ENCODE measurements around the gene RSU1. TPM values are rescaled to one million over a fixed set of nuclear protein-coding genes. Genes with fewer than 3 reads are reported as not detected.

The RSU1 gene
- total RNA-seq, 1 donor from 2014 or later = 46.9 TPM

DNA sequence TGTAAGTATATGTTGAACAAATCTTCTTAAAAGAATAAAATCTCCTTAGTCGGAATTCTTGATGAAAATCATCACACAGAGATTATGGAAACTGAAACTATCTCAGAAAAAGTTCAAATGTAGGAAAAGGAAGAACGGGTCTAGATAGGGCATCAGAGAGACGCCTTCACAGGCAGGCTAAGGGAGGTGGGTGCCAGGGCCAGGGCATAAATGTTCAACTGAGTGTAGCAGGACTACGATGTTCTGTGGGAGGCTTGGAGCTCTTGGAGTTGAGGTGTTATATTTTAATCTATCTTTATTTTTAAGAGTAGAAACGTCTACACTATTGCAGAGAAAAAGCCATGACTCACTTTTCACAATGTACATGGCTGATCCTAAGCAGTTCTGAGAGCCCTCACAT lies 101.2 kb downstream of the RSU1 start:
- no peak for DNase-seq (ENCODE audit: low read depth)
- no peak for TF ChIP-seq CTCF (conservative IDR thresholded peaks at IDR 0.05; ENCODE audit: low read depth, low read length)
- H3K4me3 ChIP-seq (ENCODE audit: low read depth, low read length) = no peak overlapping the region

- no peak for TF ChIP-seq CTCF (conservative IDR thresholded peaks at IDR 0.05; ENCODE audit: low read depth, low read length)
- H3K4me3 ChIP-seq (ENCODE audit: low read depth, low read length) = no peak overlapping the region
- DNase-seq (ENCODE audit: low read depth) = no peak
Measured at GRCh38 chr10:16713290-16713689, 103.9 kb downstream of the RSU1 start.

- TF ChIP-seq CTCF (conservative IDR thresholded peaks at IDR 0.05; ENCODE audit: low read depth, low read length) = no peak
- DNase-seq (ENCODE audit: low read depth) = no peak
- H3K4me3 ChIP-seq (ENCODE audit: low read depth, low read length) = no peak overlapping the region
Measured at GRCh38 chr10:16712883-16713282, 104.3 kb downstream of the RSU1 start.

DNA sequence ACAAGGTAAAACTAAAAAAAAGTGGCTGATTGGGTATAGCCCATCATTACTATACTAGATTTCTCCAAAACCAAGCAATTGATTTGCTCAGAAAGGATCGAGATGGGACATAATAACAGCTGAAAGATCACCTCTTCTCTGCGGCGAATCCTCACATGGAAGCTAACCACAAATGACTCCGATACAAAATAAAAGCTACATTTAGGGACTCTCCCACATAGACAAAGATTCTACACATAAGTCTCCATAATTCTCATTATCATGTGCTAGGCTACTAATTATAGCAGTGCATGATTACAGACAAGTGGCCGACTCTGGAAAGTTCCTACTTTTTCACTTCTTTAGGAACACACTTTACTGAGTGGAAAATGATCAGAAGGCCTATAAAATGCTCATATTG lies 116.9 kb downstream of the RSU1 start:
- DNase-seq (ENCODE audit: low read depth) = no peak
- TF ChIP-seq CTCF (conservative IDR thresholded peaks at IDR 0.05; ENCODE audit: low read depth, low read length) = no peak
- no peak overlapping the region for H3K4me3 ChIP-seq (ENCODE audit: low read depth, low read length)

- H3K4me3 ChIP-seq (ENCODE audit: low read depth, low read length) = no peak overlapping the region
- no peak for DNase-seq (ENCODE audit: low read depth)
- no peak for TF ChIP-seq CTCF (conservative IDR thresholded peaks at IDR 0.05; ENCODE audit: low read depth, low read length)
Measured at GRCh38 chr10:16699435-16700057, 117.7 kb downstream of the RSU1 start.

- no peak overlapping the region for H3K4me3 ChIP-seq (ENCODE audit: low read depth, low read length)
- TF ChIP-seq CTCF (conservative IDR thresholded peaks at IDR 0.05; ENCODE audit: low read depth, low read length) = no peak
- DNase-seq (ENCODE audit: low read depth) = no peak
Measured at GRCh38 chr10:16698461-16698860, 118.8 kb downstream of the RSU1 start.

- DNase-seq (ENCODE audit: low read depth) = no peak
- no peak for TF ChIP-seq CTCF (conservative IDR thresholded peaks at IDR 0.05; ENCODE audit: low read depth, low read length)
- H3K4me3 ChIP-seq (ENCODE audit: low read depth, low read length) = no peak overlapping the region
Measured at GRCh38 chr10:16690417-16690816, 126.8 kb downstream of the RSU1 start.
